Sigmoid colon (tissue), 7 donors: ENCODE data around the gene WDR62. TPM values are rescaled to one million over a fixed set of nuclear protein-coding genes. Genes with fewer than 3 reads are reported as not detected.

Source experiments
- DNase-seq: peaks from one replicate; pipeline ENCODE4 v3.0.0-alpha.2; 2019
- H3K27ac ChIP-seq, 4 donors: fragments of 200-600 bp; sonication (generic); one replicate each; pipeline ENCODE4 v1.5.1; 2016 to 2019; ENCODE audit warnings: mild to moderate bottlenecking in 1 of 4
- H3K27me3 ChIP-seq, 3 donors: fragments of 200-600 bp; sonication (generic); one replicate each; pipeline ENCODE4 v1.5.1; 2019; ENCODE audit warnings: mild to moderate bottlenecking in 1 of 3
- H3K36me3 ChIP-seq, 4 donors: fragments of 200-600 bp; sonication (generic); one replicate each; pipeline ENCODE4 v1.5.1; 2016 to 2019
- H3K4me1 ChIP-seq, 4 donors: fragments of 200-600 bp; sonication (generic); one replicate each; pipeline ENCODE4 v1.5.1; 2017 to 2019
- H3K4me3 ChIP-seq, 4 donors: fragments of 200-600 bp; sonication (generic); one replicate each; pipeline ENCODE4 v1.5.1; 2017 to 2019; ENCODE audit warnings: mild to moderate bottlenecking in 2 of 4, moderate library complexity in 1 of 4
- H3K9me3 ChIP-seq, 4 donors: fragments of 200-600 bp in 3 of 4; sonication (generic) in 3 of 4; one replicate each; pipeline versions ENCODE4 v1.5.1 to v1.6.1; 2013 to 2019
- EP300 ChIP-seq, 4 donors: sonication (generic); formaldehyde crosslinking; IDR thresholded peaks; one replicate each; pipeline ENCODE4 v1.6.1; 2017; ENCODE audit warnings: antibody characterized with exemption in 4 of 4
- POLR2A ChIP-seq, 2 donors: fragments of 450-650 bp; IDR thresholded peaks; one replicate each; pipeline ENCODE4 v1.6.1; 2016; ENCODE audit warnings: antibody characterized with exemption in 2 of 2, mild to moderate bottlenecking in 2 of 2, moderate library complexity in 2 of 2
- POLR2AphosphoS5 ChIP-seq, 4 donors: sonication (generic); formaldehyde crosslinking; IDR thresholded peaks; one replicate each; pipeline ENCODE4 v1.6.1; 2017; ENCODE audit warnings: antibody characterized with exemption in 4 of 4
- WGBS, 2 donors: extraction: QIAGEN DNeasy Blood & Tissue Kit; methylation state at CpG; one replicate each; pipeline ENCODE4 v1.1.7; 2013; 5-methylcytosine and 5-hydroxymethylcytosine counted together
- intact Hi-C: fragments of 100-400 bp; cut with DNase I; formaldehyde crosslinking; loops from one replicate; pipeline ENCODE4 v1.15.1; 2023
- polyA plus RNA-seq, 3 donors: library from polyadenylated mRNA; stranded (reverse); fragments of 200-250 nt; gene quantifications; one replicate each; pipeline ENCODE4 v1.2.3, GENCODE V29; 2013
- total RNA-seq, 4 donors: library from RNA; depleted of rRNA; stranded (reverse); fragments of >200 nt; gene quantifications; one replicate each; pipeline ENCODE4 v1.1.0, GENCODE V29; 2016
- TF ChIP-seq, protein P1 (sequence below), 4 experiments: fragments of 450-650 bp in 3 of 4; fragments of 200-600 bp in 1 of 4; IDR thresholded peaks; one replicate each; pipeline ENCODE4 v1.5.1; 2016 to 2019; ENCODE audit warnings: antibody characterized with exemption in 4 of 4, mild to moderate bottlenecking in 3 of 4, moderate library complexity in 2 of 4
- donor health status: healthy with polysubstance abuse.
- donor health status: Bipolar disorder and iron deficiency.
- donor health status: healthy.

WDR62 gene
- total and polyA plus RNA-seq, 7 donors: under 0.01 to 6.8 (median 0.36) TPM

DNA sequence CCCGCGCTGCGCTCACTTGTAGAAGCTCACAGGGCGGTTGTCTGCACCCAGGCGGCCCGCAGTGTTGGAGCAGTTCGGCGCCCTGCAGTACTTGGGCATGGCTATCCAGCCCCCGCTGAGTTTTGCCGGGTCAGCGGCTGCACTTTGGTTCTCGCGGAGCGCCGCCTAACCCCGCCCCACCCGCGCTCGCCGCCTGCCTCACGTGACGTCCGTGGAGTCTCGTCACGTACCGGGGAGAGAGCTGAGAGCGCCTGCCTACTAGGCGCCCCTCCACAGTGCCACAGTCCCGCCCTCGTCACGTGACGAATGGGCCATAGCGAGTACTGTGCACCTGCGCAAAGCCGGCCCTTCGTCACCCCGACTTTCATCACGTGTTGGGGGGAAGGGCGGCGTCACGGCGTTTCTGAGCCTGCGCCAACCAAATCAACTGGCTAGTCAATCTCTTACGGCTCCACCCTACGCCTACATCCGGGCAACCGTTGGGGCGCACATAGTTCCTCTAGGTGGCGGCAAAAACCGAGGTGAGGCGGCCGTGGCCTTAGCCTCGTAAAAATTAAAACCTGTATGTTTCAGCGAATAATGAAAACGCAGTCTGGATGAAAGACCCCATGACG, 471 bp upstream of the WDR62 start, which contains the start of gene THAP8:
THAP8 (minus strand) TSS at position 167 of the 614 bp plus-strand sequence; CDS start at position 99, 68 bp downstream.
- TF ChIP-seq POLR2A (IDR thresholded peaks at IDR 0.05) (peak; percentile 60 to 83), POLR2AphosphoS5 (IDR thresholded peaks at IDR 0.05) (peak in 3 of 4 donors; percentile 69 to 95 (median 86)), EP300 (IDR thresholded peaks at IDR 0.05) (peak in 2 of 4 donors; percentile 40 to 98)
- TF ChIP-seq, protein P1, sequence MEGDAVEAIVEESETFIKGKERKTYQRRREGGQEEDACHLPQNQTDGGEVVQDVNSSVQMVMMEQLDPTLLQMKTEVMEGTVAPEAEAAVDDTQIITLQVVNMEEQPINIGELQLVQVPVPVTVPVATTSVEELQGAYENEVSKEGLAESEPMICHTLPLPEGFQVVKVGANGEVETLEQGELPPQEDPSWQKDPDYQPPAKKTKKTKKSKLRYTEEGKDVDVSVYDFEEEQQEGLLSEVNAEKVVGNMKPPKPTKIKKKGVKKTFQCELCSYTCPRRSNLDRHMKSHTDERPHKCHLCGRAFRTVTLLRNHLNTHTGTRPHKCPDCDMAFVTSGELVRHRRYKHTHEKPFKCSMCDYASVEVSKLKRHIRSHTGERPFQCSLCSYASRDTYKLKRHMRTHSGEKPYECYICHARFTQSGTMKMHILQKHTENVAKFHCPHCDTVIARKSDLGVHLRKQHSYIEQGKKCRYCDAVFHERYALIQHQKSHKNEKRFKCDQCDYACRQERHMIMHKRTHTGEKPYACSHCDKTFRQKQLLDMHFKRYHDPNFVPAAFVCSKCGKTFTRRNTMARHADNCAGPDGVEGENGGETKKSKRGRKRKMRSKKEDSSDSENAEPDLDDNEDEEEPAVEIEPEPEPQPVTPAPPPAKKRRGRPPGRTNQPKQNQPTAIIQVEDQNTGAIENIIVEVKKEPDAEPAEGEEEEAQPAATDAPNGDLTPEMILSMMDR (IDR thresholded peaks at IDR 0.05): peak; percentile 45 to 66 (median 54)
- Histone ChIP-seq H3K4me3 (peak within 1 kb of the TSS; percentile 52 to 69 (median 64)), H3K27ac (peak within 1 kb of the TSS; percentile 90 to 95 (median 93)), H3K27me3 (no peaks in the 10 kb centered on the region), H3K36me3 (no peaks in the 10 kb centered on the region), H3K4me1 (peaks cover 0 to 18% (median 17%) of the 10 kb centered on the region in 4 donors), H3K9me3 (no peaks in the 10 kb centered on the region)
- intact Hi-C loops: loop anchor here (1.0 to 10.0 kb wide), 5 partner anchors 42 to 299 kb away; partner anchors contain the start of genes ALKBH6, HSPB6, LRFN3 and POLR2I
- DNase-seq: peak; percentile 100
- 0 to 1% methylated on average over 56 of the region's 56 CpGs for WGBS, 2 donors

DNA sequence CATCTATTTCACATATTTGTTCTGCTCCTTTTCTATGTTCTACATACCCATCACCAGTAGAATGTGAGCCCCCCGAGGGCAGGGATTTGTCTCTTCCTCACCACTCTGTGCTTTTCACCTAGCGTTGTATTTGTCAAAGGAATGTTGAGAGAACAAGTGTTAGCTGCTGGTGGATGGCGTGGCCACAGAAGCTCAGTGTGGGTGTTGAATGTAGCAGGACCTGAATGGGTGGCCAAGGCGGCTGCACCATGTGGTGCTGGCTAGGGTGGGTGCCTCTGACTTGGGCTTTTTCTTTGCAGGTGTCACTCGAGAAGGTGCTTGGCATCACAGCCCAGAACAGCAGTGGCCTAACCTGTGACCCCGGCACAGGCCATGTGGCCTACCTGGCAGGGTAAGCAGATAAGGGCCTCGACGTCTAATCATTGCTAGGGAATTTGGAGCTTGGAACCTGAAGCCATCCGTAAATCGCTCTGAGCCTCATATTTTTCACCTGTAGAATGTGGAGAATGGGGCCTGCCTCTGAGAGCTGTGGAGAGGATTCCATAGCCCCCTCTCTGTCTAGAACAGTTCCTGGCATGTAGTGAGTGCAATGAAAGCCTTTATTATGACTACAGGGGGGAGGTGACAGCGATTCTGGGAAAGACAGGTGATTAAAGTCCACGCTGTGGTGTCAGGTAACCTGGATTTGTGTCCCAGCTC, 3.9 kb downstream of the WDR62 start:
- Histone ChIP-seq H3K27ac (no peak overlapping the region), H3K9me3 (no peaks in the 10 kb centered on the region), H3K4me3 (no peak overlapping the region), H3K4me1 (peaks cover 0 to 11% (median 8%) of the 10 kb centered on the region in 4 donors), H3K27me3 (no peaks in the 10 kb centered on the region), H3K36me3 (no peaks in the 10 kb centered on the region)
- TF ChIP-seq, protein P1 (IDR thresholded peaks at IDR 0.05): no peak
- no peak for TF ChIP-seq POLR2AphosphoS5 (IDR thresholded peaks at IDR 0.05)
- 84 to 90% methylated on average over 12 of the region's 12 CpGs for WGBS, 2 donors
- intact Hi-C loops: loop anchor here (10.0 kb wide), 1 partner anchor 304 kb away; the partner anchor contains the start of genes HSPB6 and PROSER3
- no peak for DNase-seq

DNA sequence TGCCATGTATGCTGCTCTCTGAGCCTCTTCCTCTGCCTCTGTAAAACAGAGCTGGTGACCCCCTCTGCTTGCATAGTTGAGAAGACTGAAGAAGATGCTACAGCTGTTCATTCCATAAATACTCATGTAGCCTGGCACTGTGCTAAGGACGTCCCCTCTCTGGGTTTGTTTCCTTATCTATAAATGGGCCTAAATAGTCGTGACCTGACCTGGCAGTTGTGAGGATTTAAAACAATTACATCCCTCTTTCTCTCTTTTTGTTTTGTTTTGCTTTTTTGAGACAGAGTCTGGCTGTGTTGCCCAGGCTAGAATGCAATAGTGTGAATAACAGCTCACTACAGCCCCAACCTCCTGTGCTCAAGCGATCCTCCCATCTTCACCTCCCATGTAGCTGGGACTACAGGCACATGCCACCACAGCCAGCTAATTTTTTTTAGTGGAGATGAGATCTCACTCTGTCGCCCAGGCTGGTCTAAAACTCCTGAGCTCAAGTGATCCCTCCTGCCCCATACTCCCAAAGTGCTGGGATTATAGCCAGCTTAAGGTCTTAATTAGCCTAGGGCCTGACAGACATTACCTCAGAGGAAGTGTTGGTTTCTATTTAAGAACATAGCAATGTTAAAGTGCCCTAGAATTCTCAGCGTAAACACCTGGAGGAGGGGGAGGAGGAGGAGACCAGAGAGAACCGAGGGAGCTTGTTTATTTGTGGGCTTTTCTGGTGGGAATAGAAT, 4.6 kb downstream of the WDR62 start:
- DNase-seq: no peak
- TF ChIP-seq, protein P1 (IDR thresholded peaks at IDR 0.05): no peak
- TF ChIP-seq POLR2A (IDR thresholded peaks at IDR 0.05) (no peak), EP300 (IDR thresholded peaks at IDR 0.05) (no peak), POLR2AphosphoS5 (IDR thresholded peaks at IDR 0.05) (no peak)
- no peak overlapping the region for H3K27ac ChIP-seq
- no peak overlapping the region for H3K4me3 ChIP-seq
- intact Hi-C loops: loop anchor here (10.0 kb wide), 1 partner anchor 305 kb away; the partner anchor contains the start of genes HSPB6 and PROSER3
- H3K9me3 ChIP-seq: no peaks in the 10 kb centered on the region
- H3K36me3 ChIP-seq: no peaks in the 10 kb centered on the region
- WGBS, 2 donors: 82 to 90% methylated on average over 6 of the region's 6 CpGs
- no peaks in the 10 kb centered on the region for H3K27me3 ChIP-seq
- peaks cover 0 to 11% (median 8%) of the 10 kb centered on the region in 4 donors for H3K4me1 ChIP-seq

DNA sequence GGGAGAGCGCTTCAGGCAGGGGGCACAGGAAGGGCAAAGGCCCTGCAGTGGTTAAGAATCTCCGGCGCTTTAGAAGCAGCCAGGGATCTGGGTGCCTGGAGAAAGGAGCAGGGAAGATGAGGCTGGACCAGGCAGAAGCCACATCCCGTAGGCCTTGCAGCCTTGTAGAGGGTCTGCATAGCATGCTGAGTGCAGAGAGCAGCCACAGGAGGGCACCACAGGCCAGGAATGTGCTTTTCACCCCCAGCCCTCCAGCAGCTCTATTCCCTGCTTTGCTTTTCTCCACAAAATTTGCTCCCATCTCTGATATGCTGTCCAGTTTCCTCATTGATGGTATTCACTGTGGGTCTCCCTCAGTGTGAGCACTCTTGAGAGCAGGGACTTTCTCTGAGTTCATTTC, 5.7 kb downstream of the WDR62 start:
- Histone ChIP-seq H3K4me1 (peaks cover 0 to 4% (median 2%) of the 10 kb centered on the region in 4 donors), H3K27ac (no peak overlapping the region), H3K4me3 (no peak overlapping the region), H3K9me3 (no peaks in the 10 kb centered on the region), H3K36me3 (no peaks in the 10 kb centered on the region), H3K27me3 (no peaks in the 10 kb centered on the region)
- TF ChIP-seq, protein P1 (IDR thresholded peaks at IDR 0.05): no peak
- no peak for TF ChIP-seq POLR2A (IDR thresholded peaks at IDR 0.05)
- no peak for TF ChIP-seq EP300 (IDR thresholded peaks at IDR 0.05)
- intact Hi-C loops: no loop called here
- DNase-seq: no peak
- 87 to 90% methylated on average over 4 of the region's 4 CpGs for WGBS, 2 donors
